Caco-2 (cell line): ENCODE data around the gene MROH7. TPM values are rescaled to one million over a fixed set of nuclear protein-coding genes. Genes with fewer than 3 reads are reported as not detected.

Source experiments
- Bru-seq: library from RNA; stranded (reverse); fragments of 400-500 nt; gene quantifications from one replicate; lab custom pipeline; 2021; lab: Mats Ljungman, UMichigan
- BruChase-seq, 2 experiments: library from RNA; stranded (reverse); fragments of 400-500 nt; gene quantifications; one replicate each; lab custom pipeline; 2021; lab: Mats Ljungman, UMichigan
- BruUV-seq: library from RNA; stranded (reverse); fragments of 400-500 nt; replicated peaks from 2 replicates; lab custom pipeline; 2021; lab: Mats Ljungman, UMichigan
- CTCF ChIA-PET: fragments of 300-600 bp; sonication (Branson Sonifier 250); formaldehyde crosslinking; loops from one replicate; lab custom pipeline; 2022; ENCODE audit warnings: antibody characterized with exemption; lab: Charles Lee
- POLR2A ChIA-PET: fragments of 300-600 bp; sonication (Branson Sonifier 250); formaldehyde crosslinking; loops from one replicate; lab custom pipeline; 2022; ENCODE audit warnings: antibody characterized with exemption; lab: Charles Lee
- DNase-seq, 2 experiments: peaks; one replicate each; pipeline versions ENCODE4 v3.0.0 to v3.0.0-alpha.2; 2020 to 2022
- H3K27me3 ChIP-seq: replicated peaks from 2 replicates; pipeline ENCODE4 v1.6.0; 2011; ENCODE audit warnings: low read length; ENCODE audit not compliant: control insufficient read depth, insufficient read depth
- H3K36me3 ChIP-seq: 2 replicates; pipeline ENCODE4 v1.5.1; 2011; ENCODE audit warnings: low read length; ENCODE audit not compliant: control insufficient read depth, insufficient read depth
- H3K4me1 ChIP-seq: fragments of 250-450 bp; sonication (Bioruptor Pico); 2 replicates; pipeline ENCODE4 v1.5.1; 2020; ENCODE audit warnings: mild to moderate bottlenecking
- H3K4me3 ChIP-seq: 2 replicates; pipeline ENCODE4 v1.5.1; 2011; ENCODE audit warnings: low read depth, mild to moderate bottlenecking, control low read depth, low read length
- H3K9me3 ChIP-seq: fragments of 250-450 bp; sonication (Bioruptor Pico); 2 replicates; pipeline ENCODE4 v1.5.1; 2020; ENCODE audit warnings: mild to moderate bottlenecking, moderate library complexity
- H3K27ac Mint-ChIP-seq: one replicate; pipeline ENCODE4 v1.8.0; 2022; ENCODE audit warnings: mixed read lengths; ENCODE audit not compliant: unreplicated experiment
- H3K27me3 Mint-ChIP-seq: one replicate; pipeline ENCODE4 v1.8.0; 2022; ENCODE audit warnings: mixed read lengths; ENCODE audit not compliant: insufficient read depth, unreplicated experiment
- H3K36me3 Mint-ChIP-seq: one replicate; pipeline ENCODE4 v1.8.0; 2022; ENCODE audit warnings: mild to moderate bottlenecking, mixed read lengths; ENCODE audit not compliant: insufficient read depth, unreplicated experiment
- H3K4me1 Mint-ChIP-seq: one replicate; pipeline ENCODE4 v1.8.0; 2022; ENCODE audit warnings: low read depth, mixed read lengths; ENCODE audit not compliant: unreplicated experiment
- H3K4me3 Mint-ChIP-seq: one replicate; pipeline ENCODE4 v1.8.0; 2022; ENCODE audit warnings: mild to moderate bottlenecking, moderate library complexity, mixed read lengths; ENCODE audit not compliant: unreplicated experiment
- H3K9me3 Mint-ChIP-seq: one replicate; pipeline ENCODE4 v1.8.0; 2022; ENCODE audit warnings: mixed read lengths; ENCODE audit not compliant: unreplicated experiment
- CTCF ChIP-seq, 2 experiments: fragments of 200-600 bp in 1 of 2; IDR thresholded peaks; 1 replicate in 1 of 2; 2 replicates in 1 of 2; pipeline versions ENCODE4 v1.5.1 to v1.8.0; 2011 to 2022; ENCODE audit warnings: antibody characterized with exemption in 1 of 2, control low read depth in 1 of 2, inconsistent platforms in 1 of 2, low read depth in 1 of 2, low read length in 1 of 2, mild to moderate bottlenecking in 1 of 2, moderate library complexity in 1 of 2; ENCODE audit not compliant: insufficient read depth in 1 of 2, severe bottlenecking in 1 of 2, unreplicated experiment in 1 of 2
- intact Hi-C: fragments of 100-400 bp; cut with micrococcal nuclease; formaldehyde crosslinking; loops from one replicate; pipeline ENCODE4 v1.10.0; 2022; ENCODE audit not compliant: unreplicated experiment
- long read RNA-seq: library from polyadenylated mRNA; stranded (forward); transcript quantifications from one replicate; pipeline ENCODE4 v2.0.0, GENCODE V29; 2022
- total RNA-seq: library from RNA; stranded (reverse); gene quantifications from 2 replicates; pipeline ENCODE4 v1.2.3, GENCODE V29; 2022

Gene MROH7
- total RNA-seq = 0.30 TPM in 1 of 2 replicates, not detected in the other
- not detected for Bru-seq, nascent RNA
- not detected for BruChase-seq, experiment 1, labeled RNA remaining after a 2-hour chase
- percentile 8 among the genes with signal in this experiment for BruChase-seq, experiment 2, labeled RNA remaining after a 6-hour chase
- long read RNA-seq = 0 reads

GRCh38 chr1:54640863-54641836, at the start of gene MROH7:
MROH7 (plus strand) TSS chr1:54641786; CDS start chr1:54652927, 11,141 bp downstream.
- H3K27ac Mint-ChIP-seq = no peak within 1 kb of the TSS
- peaks cover 11% of the 10 kb centered on the region for H3K9me3 Mint-ChIP-seq
- peak; percentile 27 to 68 for DNase-seq
- ChIA-PET POLR2A (interaction anchor here (0.6 kb wide), 1 partner anchor 36 kb away, joined by 3 read pairs; no protein-coding TSS in a partner anchor), CTCF (interaction anchor here (0.5 kb wide), 1 partner anchor 13 kb away, joined by 3 read pairs; no protein-coding TSS in a partner anchor)
- TF ChIP-seq CTCF (IDR thresholded peaks at IDR 0.05; ENCODE audit: insufficient read depth in 1 of 2, low read depth in 1 of 2, low read length in 1 of 2, severe bottlenecking in 1 of 2, unreplicated experiment in 1 of 2) = no peak
- Histone ChIP-seq H3K36me3 (no peaks in the 10 kb centered on the region), H3K9me3 (0 out of 2 replicates have a peak, but pooled peaks cover 3% of the 10 kb centered on the region), H3K4me3 (no peak within 1 kb of the TSS), H3K27me3 (no peaks in the 10 kb centered on the region), H3K4me1 (peaks cover 17% of the 10 kb centered on the region)
- H3K4me1 Mint-ChIP-seq = peaks cover 21% of the 10 kb centered on the region
- no peaks in the 10 kb centered on the region for H3K27me3 Mint-ChIP-seq
- peaks cover 4% of the 10 kb centered on the region for H3K36me3 Mint-ChIP-seq
- intact Hi-C loops = loop anchor here (10.0 kb wide), 1 partner anchor 66 kb away; no protein-coding TSS in a partner anchor
- no TSS peak for BruUV-seq
- no peak within 1 kb of the TSS for H3K4me3 Mint-ChIP-seq

- H3K27me3 Mint-ChIP-seq = no peaks in the 10 kb centered on the region
- no TSS peak for BruUV-seq
- Histone ChIP-seq H3K9me3 (no peaks in the 10 kb centered on the region), H3K4me1 (no peaks in the 10 kb centered on the region), H3K4me3 (no peak overlapping the region), H3K27me3 (no peaks in the 10 kb centered on the region), H3K36me3 (no peaks in the 10 kb centered on the region)
- no peaks in the 10 kb centered on the region for H3K36me3 Mint-ChIP-seq
- H3K4me3 Mint-ChIP-seq = no peak overlapping the region
- CTCF ChIA-PET = no interaction called here
- no peak for TF ChIP-seq CTCF (IDR thresholded peaks at IDR 0.05; ENCODE audit: insufficient read depth in 1 of 2, low read depth in 1 of 2, low read length in 1 of 2, severe bottlenecking in 1 of 2, unreplicated experiment in 1 of 2)
- DNase-seq = no peak
- H3K27ac Mint-ChIP-seq = no peak overlapping the region
- intact Hi-C loops = no loop called here
- no peaks in the 10 kb centered on the region for H3K4me1 Mint-ChIP-seq
- no peaks in the 10 kb centered on the region for H3K9me3 Mint-ChIP-seq
- POLR2A ChIA-PET = no interaction called here
Observed at GRCh38 chr1:54593571-54594160, 47.9 kb upstream of the MROH7 start.

- H3K36me3 Mint-ChIP-seq = no peaks in the 10 kb centered on the region
- POLR2A ChIA-PET = interaction anchor here (0.6 kb wide), 1 partner anchor 106 kb away, joined by 5 read pairs; no protein-coding TSS in a partner anchor
- no peaks in the 10 kb centered on the region for H3K9me3 Mint-ChIP-seq
- Histone ChIP-seq H3K36me3 (no peaks in the 10 kb centered on the region), H3K9me3 (no peaks in the 10 kb centered on the region), H3K4me1 (no peaks in the 10 kb centered on the region), H3K4me3 (no peak overlapping the region), H3K27me3 (no peaks in the 10 kb centered on the region)
- no peak overlapping the region for H3K4me3 Mint-ChIP-seq
- intact Hi-C loops = no loop called here
- H3K4me1 Mint-ChIP-seq = no peaks in the 10 kb centered on the region
- no peaks in the 10 kb centered on the region for H3K27me3 Mint-ChIP-seq
- CTCF ChIA-PET = no interaction called here
- BruUV-seq = no TSS peak
- H3K27ac Mint-ChIP-seq = no peak overlapping the region
- no peak for DNase-seq
- TF ChIP-seq CTCF (IDR thresholded peaks at IDR 0.05; ENCODE audit: insufficient read depth in 1 of 2, low read depth in 1 of 2, low read length in 1 of 2, severe bottlenecking in 1 of 2, unreplicated experiment in 1 of 2) = no peak
Observed at GRCh38 chr1:54594463-54594862, 47.1 kb upstream of the MROH7 start.
